ENCODE data around the gene ETS1. TPM values are rescaled to one million over a fixed set of nuclear protein-coding genes. Genes with fewer than 3 reads are reported as not detected.
A peak's percentile ranks its signal among the peaks of the same experiment; 100 is the strongest.

ETS1 gene
- total RNA-seq, 2 donors from 2014 or later = 19.3 to 37.6 TPM

GRCh38 chr11:128481135-128481534 is 106.2 kb downstream of the ETS1 start:
- Histone ChIP-seq H3K9me3 (no peaks in the 10 kb centered on the region), H3K4me3 (no peak overlapping the region), H3K27me3 (no peaks in the 10 kb centered on the region), H3K9ac (ENCODE audit: low read depth in 2 of 2, low read length in 2 of 2) (no peak overlapping the region), H3K27ac (peak overlapping the region; percentile 6), H3K36me3 (peaks cover 11% of the 10 kb centered on the region), H3K4me1 (peaks cover 2% of the 10 kb centered on the region)
- DNase-seq = no peak
- no peak for TF ChIP-seq CTCF (IDR thresholded peaks at IDR 0.05)
- intact Hi-C loops (cut with DNase I) = loop anchor here (10.0 kb wide), 1 partner anchor 144 kb away; no protein-coding TSS in a partner anchor

- H3K4me1 ChIP-seq = peaks cover 7% of the 10 kb centered on the region
- peak overlapping the region; percentile 16 for H3K27ac ChIP-seq
- no peaks in the 10 kb centered on the region for H3K27me3 ChIP-seq
- H3K36me3 ChIP-seq = peaks cover 11% of the 10 kb centered on the region
- TF ChIP-seq CTCF (IDR thresholded peaks at IDR 0.05) = no peak
- no peaks in the 10 kb centered on the region for H3K9me3 ChIP-seq
- H3K9ac ChIP-seq (ENCODE audit: low read depth in 2 of 2, low read length in 2 of 2) = peak overlapping the region in 1 of 2 donors; percentile 28
- DNase-seq = no peak
- H3K4me3 ChIP-seq = no peak overlapping the region
- intact Hi-C loops (cut with DNase I) = loop anchor here (10.0 kb wide), 1 partner anchor 144 kb away; no protein-coding TSS in a partner anchor
These were observed 106.7 kb downstream of the ETS1 start for GRCh38 chr11:128480665-128481064.

- H3K4me1 ChIP-seq = peaks cover 7% of the 10 kb centered on the region
- H3K36me3 ChIP-seq = peaks cover 10% of the 10 kb centered on the region
- no peaks in the 10 kb centered on the region for H3K27me3 ChIP-seq
- H3K9me3 ChIP-seq = no peaks in the 10 kb centered on the region
- peak overlapping the region in 1 of 2 donors; percentile 28 for H3K9ac ChIP-seq (ENCODE audit: low read depth in 2 of 2, low read length in 2 of 2)
- DNase-seq = no peak
- H3K4me3 ChIP-seq = no peak overlapping the region
- intact Hi-C loops (cut with DNase I) = loop anchor here (10.0 kb wide), 1 partner anchor 145 kb away; no protein-coding TSS in a partner anchor
- TF ChIP-seq CTCF (IDR thresholded peaks at IDR 0.05) = no peak
- peak overlapping the region; percentile 16 for H3K27ac ChIP-seq
These were observed 107.3 kb downstream of the ETS1 start for GRCh38 chr11:128480066-128480465.

GRCh38 chr11:128479144-128479543 is 108.2 kb downstream of the ETS1 start:
- H3K4me1 ChIP-seq = peaks cover 15% of the 10 kb centered on the region
- peak overlapping the region; percentile 6 for H3K27ac ChIP-seq
- intact Hi-C loops (cut with DNase I) = loop anchor here (10.0 kb wide), 1 partner anchor 184 kb away; no protein-coding TSS in a partner anchor

GRCh38 chr11:128478305-128478704 is 109.1 kb downstream of the ETS1 start:
- TF ChIP-seq CTCF (IDR thresholded peaks at IDR 0.05) = no peak
- DNase-seq = no peak
- Histone ChIP-seq H3K36me3 (peaks cover 8% of the 10 kb centered on the region), H3K9ac (ENCODE audit: low read depth in 2 of 2, low read length in 2 of 2) (no peak overlapping the region), H3K27ac (peak overlapping the region; percentile 6), H3K27me3 (no peaks in the 10 kb centered on the region), H3K4me3 (no peak overlapping the region), H3K4me1 (peaks cover 22% of the 10 kb centered on the region), H3K9me3 (no peaks in the 10 kb centered on the region)
- intact Hi-C loops (cut with DNase I) = loop anchor here (10.0 kb wide), 1 partner anchor 184 kb away; no protein-coding TSS in a partner anchor

More at GRCh38 chr11:128479144-128479543, 108.2 kb downstream of the ETS1 start:
- no peak for DNase-seq
- Histone ChIP-seq H3K4me3 (no peak overlapping the region), H3K36me3 (peaks cover 8% of the 10 kb centered on the region), H3K27me3 (no peaks in the 10 kb centered on the region), H3K9ac (ENCODE audit: low read depth in 2 of 2, low read length in 2 of 2) (no peak overlapping the region), H3K9me3 (no peaks in the 10 kb centered on the region)
- TF ChIP-seq CTCF (IDR thresholded peaks at IDR 0.05) = no peak

Data from colonic mucosa (tissue), 4 donors.